H9 (cell line): Measurements from ENCODE around the gene TNS2. TPM values are rescaled to one million over a fixed set of nuclear protein-coding genes. Genes with fewer than 3 reads are reported as not detected.

Experiments used
- DNase-seq: peaks from one replicate; pipeline ENCODE4 v3.0.0-alpha.2; 2017
- H2AFZ ChIP-seq: one replicate; pipeline ENCODE4 v1.6.1; 2013; ENCODE audit warnings: mild to moderate bottlenecking, low read length, control low read depth, moderate library complexity
- H2AK5ac ChIP-seq: 2 replicates; pipeline ENCODE4 v1.6.1; 2013; ENCODE audit warnings: low read length, control low read depth, mixed read lengths; ENCODE audit not compliant: insufficient read length
- H2BK120ac ChIP-seq: one replicate; pipeline ENCODE4 v1.6.1; 2013; ENCODE audit warnings: low read depth, mild to moderate bottlenecking, low read length, control low read depth, inconsistent platforms; ENCODE audit not compliant: poor library complexity, severe bottlenecking
- H2BK12ac ChIP-seq: 2 replicates; pipeline ENCODE4 v1.6.1; 2013; ENCODE audit warnings: low read length, control low read depth, mixed read lengths, low read depth; ENCODE audit not compliant: insufficient read length
- H2BK15ac ChIP-seq: 2 replicates; pipeline ENCODE4 v1.6.1; 2013; ENCODE audit warnings: low read depth, low read length, control low read depth
- H2BK20ac ChIP-seq: one replicate; pipeline ENCODE4 v1.6.1; 2013; ENCODE audit warnings: low read depth, mild to moderate bottlenecking, low read length, control low read depth, inconsistent platforms; ENCODE audit not compliant: poor library complexity, severe bottlenecking
- H2BK5ac ChIP-seq: 2 replicates; pipeline ENCODE4 v1.6.1; 2013; ENCODE audit warnings: low read length, control low read depth, mixed read lengths; ENCODE audit not compliant: insufficient read length
- H3K14ac ChIP-seq: 2 replicates; pipeline ENCODE4 v1.6.1; 2013; ENCODE audit warnings: low read length, control low read depth; ENCODE audit not compliant: insufficient read depth
- H3K18ac ChIP-seq: 2 replicates; pipeline ENCODE4 v1.6.1; 2013; ENCODE audit warnings: low read depth, mild to moderate bottlenecking, mixed read lengths, low read length, control low read depth; ENCODE audit not compliant: insufficient read length
- H3K23ac ChIP-seq: 2 replicates; pipeline ENCODE4 v1.6.1; 2013; ENCODE audit warnings: low read length, control low read depth, mixed read lengths, low read depth; ENCODE audit not compliant: insufficient read length
- H3K23me2 ChIP-seq: 2 replicates; pipeline ENCODE4 v1.6.1; 2013; ENCODE audit warnings: low read depth, mild to moderate bottlenecking, mixed read lengths, low read length, control low read depth; ENCODE audit not compliant: insufficient read length, poor library complexity, severe bottlenecking
- H3K27ac ChIP-seq: 2 replicates; pipeline ENCODE4 v1.5.1; 2013; ENCODE audit warnings: low read length, control low read depth, mixed read lengths, low read depth; ENCODE audit not compliant: insufficient read length
- H3K27me3 ChIP-seq: 2 replicates; pipeline ENCODE4 v1.6.1; 2013; ENCODE audit warnings: low read length, control low read depth, inconsistent platforms; ENCODE audit not compliant: insufficient read depth
- H3K4ac ChIP-seq: 2 replicates; pipeline ENCODE4 v1.6.1; 2013; ENCODE audit warnings: low read depth, mild to moderate bottlenecking, control low read depth, inconsistent platforms, low read length, moderate library complexity
- H3K4me1 ChIP-seq: 2 replicates; pipeline ENCODE4 v1.6.1; 2013; ENCODE audit warnings: low read length, control low read depth, inconsistent platforms; ENCODE audit not compliant: insufficient read depth
- H3K4me2 ChIP-seq: 2 replicates; pipeline ENCODE4 v1.6.1; 2013; ENCODE audit warnings: low read length, control low read depth, mixed read lengths; ENCODE audit not compliant: insufficient read length, insufficient read depth
- H3K56ac ChIP-seq: 2 replicates; pipeline ENCODE4 v1.6.1; 2013; ENCODE audit warnings: low read depth, mild to moderate bottlenecking, mixed read lengths, low read length, control low read depth; ENCODE audit not compliant: insufficient read length
- H3K79me1 ChIP-seq: 2 replicates; pipeline ENCODE4 v1.6.1; 2013; ENCODE audit warnings: low read depth, mild to moderate bottlenecking, moderate library complexity, low read length, control low read depth, inconsistent platforms; ENCODE audit not compliant: insufficient read depth, poor library complexity, severe bottlenecking
- H3K79me2 ChIP-seq: 2 replicates; pipeline ENCODE4 v1.6.1; 2013; ENCODE audit warnings: low read length, control low read depth, inconsistent platforms; ENCODE audit not compliant: insufficient read depth
- H3K9ac ChIP-seq: 2 replicates; pipeline ENCODE4 v1.6.1; 2013; ENCODE audit warnings: low read length, control low read depth, mixed read lengths; ENCODE audit not compliant: insufficient read length; ENCODE audit errors: extremely low read depth
- H3K9me3 ChIP-seq: one replicate; pipeline ENCODE4 v1.6.1; 2013; ENCODE audit warnings: low read depth, low read length, inconsistent platforms; ENCODE audit not compliant: control insufficient read depth
- H3T11ph ChIP-seq: one replicate; pipeline ENCODE4 v1.6.1; 2013; ENCODE audit warnings: mild to moderate bottlenecking, low read length, control low read depth, inconsistent platforms
- H4K20me1 ChIP-seq: one replicate; pipeline ENCODE4 v1.6.1; 2013; ENCODE audit not compliant: control insufficient read depth, insufficient read length, insufficient read depth
- H4K5ac ChIP-seq: 2 replicates; pipeline ENCODE4 v1.6.1; 2013; ENCODE audit warnings: low read depth, mild to moderate bottlenecking, mixed read lengths, low read length, control low read depth; ENCODE audit not compliant: insufficient read length
- H4K8ac ChIP-seq: replicated peaks from 2 replicates; pipeline ENCODE4 v1.6.1; 2013; ENCODE audit warnings: low read length, control low read depth, mixed read lengths, low read depth; ENCODE audit not compliant: insufficient read length
- H4K91ac ChIP-seq: 2 replicates; pipeline ENCODE4 v1.6.1; 2013; ENCODE audit warnings: low read depth, mild to moderate bottlenecking, moderate library complexity, mixed read lengths, low read length, control low read depth; ENCODE audit not compliant: insufficient read length
- H3K27ac Mint-ChIP-seq, 3 experiments: 2 replicates in 2 of 3; 3 replicates in 1 of 3; pipeline ENCODE4 v1.8.0; 2020 to 2021; ENCODE audit warnings: mixed read lengths in 3 of 3, mild to moderate bottlenecking in 1 of 3, moderate library complexity in 1 of 3
- H3K27me3 Mint-ChIP-seq: 2 replicates; pipeline ENCODE4 v1.8.0; 2021; ENCODE audit warnings: low read depth, mild to moderate bottlenecking, moderate library complexity, mixed read lengths
- H3K36me3 Mint-ChIP-seq, 3 experiments: 2 replicates in 2 of 3; 3 replicates in 1 of 3; pipeline ENCODE4 v1.8.0; 2020 to 2021; ENCODE audit warnings: low read depth in 3 of 3, mixed read lengths in 3 of 3; ENCODE audit not compliant: insufficient read depth in 1 of 3
- H3K4me1 Mint-ChIP-seq, 2 experiments: 2 replicates each; pipeline ENCODE4 v1.8.0; 2020; ENCODE audit warnings: mixed read lengths in 2 of 2
- H3K4me3 Mint-ChIP-seq, 2 experiments: 2 replicates in 1 of 2; 3 replicates in 1 of 2; pipeline ENCODE4 v1.8.0; 2020 to 2021; ENCODE audit warnings: mild to moderate bottlenecking in 2 of 2, mixed read lengths in 2 of 2, moderate library complexity in 1 of 2
- H3K9me3 Mint-ChIP-seq, 2 experiments: 2 replicates in 1 of 2; 3 replicates in 1 of 2; pipeline ENCODE4 v1.8.0; 2020; ENCODE audit warnings: mild to moderate bottlenecking in 2 of 2, mixed read lengths in 2 of 2, moderate library complexity in 1 of 2
- CTCF ChIP-seq: fragments of 200-600 bp; sonication (generic); conservative IDR thresholded peaks from 3 replicates; pipeline ENCODE4 v1.8.0; 2021; ENCODE audit warnings: antibody characterized with exemption, mild to moderate bottlenecking
- WGBS: extraction: QIAGEN DNeasy Blood & Tissue Kit; methylation state at CpG from one replicate; pipeline ENCODE4 v1.1.7; 2013; ENCODE audit warnings: missing lambda C conversion rate, low lambda C conversion rate, mixed read lengths; ENCODE audit not compliant: insufficient read length; ENCODE audit errors: extremely low coverage; 5-methylcytosine and 5-hydroxymethylcytosine counted together
- total RNA-seq: library from RNA; stranded (reverse); gene quantifications from 2 replicates; pipeline ENCODE4 v1.2.1, GENCODE V29; 2021

TNS2 gene
- total RNA-seq, 1 experiment from 2014 or later, result 4.5 TPM

- no peak overlapping the region for H2BK15ac ChIP-seq
- Mint-ChIP-seq H3K27me3 (peaks cover 11% of the 10 kb centered on the region), H3K4me3 (no peak overlapping the region; a peak in 1 of 5 replicates), H3K36me3 (peaks cover 3 to 15% (median 9%) of the 10 kb centered on the region in 3 experiments), H3K4me1 (peaks cover 46% of the 10 kb centered on the region in 2 experiments), H3K9me3 (no peaks in the 10 kb centered on the region), H3K27ac (peak overlapping the region in 2 of 3 experiments; percentile 25 to 28; a peak in 2 of 7 replicates)
- H3K18ac ChIP-seq, result no peak overlapping the region
- no peak overlapping the region for H3T11ph ChIP-seq
- no peak overlapping the region for H3K4ac ChIP-seq
- H4K8ac ChIP-seq, result no peak overlapping the region
- no peak overlapping the region for H2BK20ac ChIP-seq
- H3K23me2 ChIP-seq, result no peaks in the 10 kb centered on the region
- no peak overlapping the region for H4K91ac ChIP-seq
- H3K4me2 ChIP-seq, result no peak overlapping the region
- no peak overlapping the region; the same call in 1 of the 2 replicates for H3K14ac ChIP-seq
- no peak overlapping the region for H2AFZ ChIP-seq
- H3K27ac ChIP-seq, result no peak overlapping the region
- H4K5ac ChIP-seq, result no peak overlapping the region
- no peaks in the 10 kb centered on the region for H4K20me1 ChIP-seq
- no peak overlapping the region for H2BK120ac ChIP-seq
- H2BK12ac ChIP-seq, result no peak overlapping the region
- no peak overlapping the region for H3K23ac ChIP-seq
- no peak overlapping the region for H2AK5ac ChIP-seq
- no peaks in the 10 kb centered on the region for H3K79me2 ChIP-seq
- peaks cover 3% of the 10 kb centered on the region; the same call in 1 of the 2 replicates for H3K4me1 ChIP-seq
- no peak for TF ChIP-seq CTCF
- peaks cover 2% of the 10 kb centered on the region; the same call in 1 of the 2 replicates for H3K27me3 ChIP-seq
- DNase-seq, result no peak
- H3K9ac ChIP-seq, result no peak overlapping the region
- no peak overlapping the region for H2BK5ac ChIP-seq
- H3K56ac ChIP-seq, result no peak overlapping the region
- WGBS, result no CpG with 5 or more reads among the region's 13 CpGs
- no peaks in the 10 kb centered on the region for H3K79me1 ChIP-seq
- no peaks in the 10 kb centered on the region for H3K9me3 ChIP-seq
Observed at GRCh38 chr12:53067993-53068770, 18.3 kb downstream of the TNS2 start.
